AG20443 (cell line): ENCODE data around the gene DIRAS2.
"Not testable (repeated sequence)": the region's sequence is repeated elsewhere in the genome, so short reads cannot be mapped to it uniquely, and the experiment has no call there.

Experiments
- DNase-seq: peaks from one replicate; pipeline ENCODE4 v3.0.0; 2012; ENCODE audit warnings: low spot score, mixed read lengths

Gene DIRAS2

GRCh38 chr9:90642570-90643539, at the start of gene DIRAS2:
Gene DIRAS2 (minus strand): TSS chr9:90642824. CDS start chr9:90613827, 28,997 bp downstream.
- DNase-seq, result peak; percentile 68

GRCh38 chr9:90684736-90685135, 42.1 kb upstream of the DIRAS2 start:
- no peak for DNase-seq

GRCh38 chr9:90684106-90684505, 41.5 kb upstream of the DIRAS2 start:
- no peak for DNase-seq

- DNase-seq, result no peak
Measured at GRCh38 chr9:90680534-90680933, 37.9 kb upstream of the DIRAS2 start.

GRCh38 chr9:90665072-90665471, 22.4 kb upstream of the DIRAS2 start:
- no peak for DNase-seq

- no peak for DNase-seq
Measured at GRCh38 chr9:90659650-90660364, 17.2 kb upstream of the DIRAS2 start.

- DNase-seq, result no peak
Measured at GRCh38 chr9:90658783-90659182, 16.2 kb upstream of the DIRAS2 start.

GRCh38 chr9:90658181-90658580, 15.6 kb upstream of the DIRAS2 start:
- no peak for DNase-seq

GRCh38 chr9:90656876-90657275, 14.3 kb upstream of the DIRAS2 start:
- not testable (repeated sequence) for DNase-seq

- no peak for DNase-seq
Measured at GRCh38 chr9:90651246-90651645, 8.6 kb upstream of the DIRAS2 start.

- no peak for DNase-seq
Measured at GRCh38 chr9:90647843-90648242, 5.2 kb upstream of the DIRAS2 start.

GRCh38 chr9:90645721-90646120, 3.1 kb upstream of the DIRAS2 start:
- DNase-seq, result no peak

GRCh38 chr9:90641884-90642487, 638 bp downstream of the DIRAS2 start:
- no peak for DNase-seq

GRCh38 chr9:90641086-90641485, 1.5 kb downstream of the DIRAS2 start:
- DNase-seq, result no peak

- DNase-seq, result no peak
Measured at GRCh38 chr9:90640361-90640760, 2.3 kb downstream of the DIRAS2 start.

GRCh38 chr9:90637626-90638025, 5.0 kb downstream of the DIRAS2 start:
- DNase-seq, result no peak

- no peak for DNase-seq
Measured at GRCh38 chr9:90632647-90633207, 9.9 kb downstream of the DIRAS2 start.

- DNase-seq, result no peak
Measured at GRCh38 chr9:90631964-90632363, 10.7 kb downstream of the DIRAS2 start.

- DNase-seq, result no peak
Measured at GRCh38 chr9:90629991-90630390, 12.6 kb downstream of the DIRAS2 start.

GRCh38 chr9:90629354-90629753, 13.3 kb downstream of the DIRAS2 start:
- no peak for DNase-seq

- DNase-seq, result no peak
Measured at GRCh38 chr9:90616806-90617205, 25.8 kb downstream of the DIRAS2 start.

GRCh38 chr9:90613502-90613901, 29.1 kb downstream of the DIRAS2 start:
- DNase-seq, result no peak
